ENCODE measurements around the gene TIPARP.

TIPARP gene

DNA sequence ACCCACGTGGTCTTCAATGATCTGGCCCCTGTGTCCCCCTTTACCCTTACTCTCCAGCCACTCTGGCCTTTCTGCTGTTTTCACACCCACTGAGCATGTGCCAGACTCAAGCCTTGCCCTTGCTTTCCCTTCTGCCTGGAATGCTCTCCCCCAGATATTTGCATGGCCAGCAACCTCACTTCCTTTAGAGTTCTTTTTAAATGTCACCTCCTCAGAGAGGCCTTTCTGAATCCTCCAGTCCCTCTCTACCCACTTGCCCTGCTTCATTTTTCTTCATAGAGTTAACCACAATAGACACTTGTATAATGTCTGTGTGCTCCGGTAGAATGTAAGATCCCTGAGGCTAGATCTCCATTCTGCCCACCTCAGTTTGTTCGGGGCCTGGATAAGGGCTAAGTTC is 39.4 kb upstream of the TIPARP start:
- Histone ChIP-seq H3K4me1 (ENCODE audit: low read length) (peaks cover 11% of the 10 kb centered on the region), H3F3A (ENCODE audit: insufficient read depth, low read length) (no peaks in the 10 kb centered on the region), H3K36me3 (replicated peaks; ENCODE audit: insufficient read depth, low read length) (no peaks in the 10 kb centered on the region), H3K27ac (ENCODE audit: low read length) (no peak overlapping the region), H3K4me3 (ENCODE audit: low read length) (no peak overlapping the region), H3K4me2 (ENCODE audit: low read depth, low read length) (no peak overlapping the region), H2AFZ (ENCODE audit: low read length) (peak overlapping the region; percentile 22; the same call in 1 of the 2 replicates), H3K79me2 (ENCODE audit: low read length) (no peaks in the 10 kb centered on the region), H4K20me1 (ENCODE audit: insufficient read depth, low read length) (no peaks in the 10 kb centered on the region), H3K9me2 (replicated peaks; ENCODE audit: insufficient read depth, low read length) (no peaks in the 10 kb centered on the region), H3K9me3 (replicated peaks; ENCODE audit: insufficient read depth, low read length) (no peaks in the 10 kb centered on the region), H3K9ac (ENCODE audit: low read length) (no peak overlapping the region), H3K27me3 (replicated peaks; ENCODE audit: insufficient read depth, low read length) (no peaks in the 10 kb centered on the region)
- TF ChIP-seq, protein P1, sequence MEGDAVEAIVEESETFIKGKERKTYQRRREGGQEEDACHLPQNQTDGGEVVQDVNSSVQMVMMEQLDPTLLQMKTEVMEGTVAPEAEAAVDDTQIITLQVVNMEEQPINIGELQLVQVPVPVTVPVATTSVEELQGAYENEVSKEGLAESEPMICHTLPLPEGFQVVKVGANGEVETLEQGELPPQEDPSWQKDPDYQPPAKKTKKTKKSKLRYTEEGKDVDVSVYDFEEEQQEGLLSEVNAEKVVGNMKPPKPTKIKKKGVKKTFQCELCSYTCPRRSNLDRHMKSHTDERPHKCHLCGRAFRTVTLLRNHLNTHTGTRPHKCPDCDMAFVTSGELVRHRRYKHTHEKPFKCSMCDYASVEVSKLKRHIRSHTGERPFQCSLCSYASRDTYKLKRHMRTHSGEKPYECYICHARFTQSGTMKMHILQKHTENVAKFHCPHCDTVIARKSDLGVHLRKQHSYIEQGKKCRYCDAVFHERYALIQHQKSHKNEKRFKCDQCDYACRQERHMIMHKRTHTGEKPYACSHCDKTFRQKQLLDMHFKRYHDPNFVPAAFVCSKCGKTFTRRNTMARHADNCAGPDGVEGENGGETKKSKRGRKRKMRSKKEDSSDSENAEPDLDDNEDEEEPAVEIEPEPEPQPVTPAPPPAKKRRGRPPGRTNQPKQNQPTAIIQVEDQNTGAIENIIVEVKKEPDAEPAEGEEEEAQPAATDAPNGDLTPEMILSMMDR (IDR thresholded peaks at IDR 0.05; ENCODE audit: low read length) = no peak
- no peak for TF ChIP-seq EZH2phosphoT487 (IDR thresholded peaks at IDR 0.05; ENCODE audit: low read length)
- no peak for TF ChIP-seq EZH2 (optimal IDR thresholded peaks at IDR 0.05; ENCODE audit: low read depth, low read length)
- peak; percentile 20 for DNase-seq

DNA sequence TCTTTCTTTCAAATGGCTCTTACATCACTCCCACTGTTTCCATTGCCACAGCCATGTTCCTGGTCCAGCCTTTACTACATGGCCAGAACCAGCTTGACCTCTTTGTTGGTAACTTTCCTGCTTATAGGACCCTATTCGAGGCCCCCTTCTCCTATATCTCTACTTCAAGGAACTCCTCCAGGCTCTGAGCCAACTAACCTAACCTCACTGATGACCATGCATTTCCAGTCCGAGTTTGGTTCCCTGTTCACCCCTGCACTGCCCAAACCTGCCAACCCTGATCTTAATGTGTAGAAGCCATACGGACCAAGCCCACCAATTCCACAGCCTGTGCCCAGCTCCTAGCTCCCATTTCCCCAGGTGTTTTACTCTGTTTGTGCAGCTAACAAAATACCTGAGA is 38.4 kb upstream of the TIPARP start:
- Histone ChIP-seq H3K4me3 (ENCODE audit: low read length) (no peak overlapping the region), H3K27me3 (replicated peaks; ENCODE audit: insufficient read depth, low read length) (no peaks in the 10 kb centered on the region), H3K27ac (ENCODE audit: low read length) (no peak overlapping the region), H3K9me2 (replicated peaks; ENCODE audit: insufficient read depth, low read length) (no peaks in the 10 kb centered on the region), H2AFZ (ENCODE audit: low read length) (no peak overlapping the region), H3K4me2 (ENCODE audit: low read depth, low read length) (no peak overlapping the region), H4K20me1 (ENCODE audit: insufficient read depth, low read length) (no peaks in the 10 kb centered on the region), H3K9me3 (replicated peaks; ENCODE audit: insufficient read depth, low read length) (no peaks in the 10 kb centered on the region), H3F3A (ENCODE audit: insufficient read depth, low read length) (no peaks in the 10 kb centered on the region), H3K36me3 (replicated peaks; ENCODE audit: insufficient read depth, low read length) (no peaks in the 10 kb centered on the region), H3K4me1 (ENCODE audit: low read length) (peaks cover 11% of the 10 kb centered on the region), H3K79me2 (ENCODE audit: low read length) (no peaks in the 10 kb centered on the region), H3K9ac (ENCODE audit: low read length) (no peak overlapping the region)
- TF ChIP-seq EZH2phosphoT487 (IDR thresholded peaks at IDR 0.05; ENCODE audit: low read length) = no peak
- TF ChIP-seq EZH2 (optimal IDR thresholded peaks at IDR 0.05; ENCODE audit: low read depth, low read length) = no peak
- TF ChIP-seq, protein P1 (IDR thresholded peaks at IDR 0.05; ENCODE audit: low read length) = no peak
- no peak for DNase-seq

DNA sequence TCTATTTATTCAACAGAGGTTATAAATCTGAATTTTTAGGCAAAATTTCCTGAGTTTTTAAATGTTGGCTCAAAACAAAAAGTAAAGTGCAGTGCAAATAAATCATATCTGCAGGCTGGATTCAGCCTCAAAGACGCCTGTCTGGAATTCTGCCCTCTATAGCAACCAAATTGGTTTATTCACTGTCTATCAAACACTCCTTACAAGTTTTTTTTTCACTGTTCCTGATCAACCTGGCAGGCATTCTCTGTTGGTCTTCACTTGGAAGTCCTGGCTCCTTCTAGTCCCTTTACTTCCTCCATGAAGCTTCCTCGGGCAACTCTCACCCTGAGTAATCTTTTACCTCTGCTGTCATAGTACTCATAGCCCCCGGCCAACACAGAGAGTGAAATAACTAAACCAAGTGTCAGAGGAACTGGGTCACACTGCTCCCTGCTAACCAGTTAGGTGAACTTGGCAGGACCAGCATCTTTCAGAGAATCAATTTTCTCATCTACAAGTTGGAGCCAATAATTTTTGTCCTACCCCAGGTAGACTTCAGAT is 36.8 kb upstream of the TIPARP start:
- Histone ChIP-seq H3K27me3 (replicated peaks; ENCODE audit: insufficient read depth, low read length) (no peaks in the 10 kb centered on the region), H4K20me1 (ENCODE audit: insufficient read depth, low read length) (no peaks in the 10 kb centered on the region), H3K4me2 (ENCODE audit: low read depth, low read length) (no peak overlapping the region), H3K79me2 (ENCODE audit: low read length) (no peaks in the 10 kb centered on the region), H3K4me1 (ENCODE audit: low read length) (peaks cover 11% of the 10 kb centered on the region), H3K4me3 (ENCODE audit: low read length) (no peak overlapping the region), H3K9me2 (replicated peaks; ENCODE audit: insufficient read depth, low read length) (no peaks in the 10 kb centered on the region), H3K9ac (ENCODE audit: low read length) (no peak overlapping the region), H3K9me3 (replicated peaks; ENCODE audit: insufficient read depth, low read length) (no peaks in the 10 kb centered on the region), H2AFZ (ENCODE audit: low read length) (no peak overlapping the region), H3K27ac (ENCODE audit: low read length) (no peak overlapping the region), H3F3A (ENCODE audit: insufficient read depth, low read length) (no peaks in the 10 kb centered on the region), H3K36me3 (replicated peaks; ENCODE audit: insufficient read depth, low read length) (no peaks in the 10 kb centered on the region)
- TF ChIP-seq, protein P1 (IDR thresholded peaks at IDR 0.05; ENCODE audit: low read length) = no peak
- no peak for TF ChIP-seq EZH2phosphoT487 (IDR thresholded peaks at IDR 0.05; ENCODE audit: low read length)
- no peak for TF ChIP-seq EZH2 (optimal IDR thresholded peaks at IDR 0.05; ENCODE audit: low read depth, low read length)
- no peak for DNase-seq

Data from MM.1S (cell line).